ENCODE measurements around the gene HASPIN.

The HASPIN gene

DNA sequence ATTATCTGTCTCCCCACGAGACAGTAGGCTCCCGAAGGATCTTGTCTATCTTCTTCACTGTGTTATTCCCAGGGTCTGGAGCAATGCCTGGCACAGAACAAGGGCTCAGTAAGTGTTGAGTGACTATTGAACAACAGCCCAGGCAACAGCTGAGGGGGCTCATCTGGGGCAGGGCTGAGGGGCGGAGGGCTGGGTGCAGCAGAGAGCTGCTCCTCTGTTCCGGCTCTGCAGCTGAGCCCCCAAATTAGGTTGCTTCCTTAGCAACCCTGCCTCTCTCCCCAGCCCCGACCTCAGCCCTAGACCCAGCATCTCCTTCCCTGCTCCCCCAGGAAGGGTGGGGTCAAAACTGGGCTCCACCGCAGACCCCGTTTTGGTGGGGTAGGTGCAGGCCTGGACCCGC is 45.1 kb downstream of the HASPIN start:
- no peak for DNase-seq

DNA sequence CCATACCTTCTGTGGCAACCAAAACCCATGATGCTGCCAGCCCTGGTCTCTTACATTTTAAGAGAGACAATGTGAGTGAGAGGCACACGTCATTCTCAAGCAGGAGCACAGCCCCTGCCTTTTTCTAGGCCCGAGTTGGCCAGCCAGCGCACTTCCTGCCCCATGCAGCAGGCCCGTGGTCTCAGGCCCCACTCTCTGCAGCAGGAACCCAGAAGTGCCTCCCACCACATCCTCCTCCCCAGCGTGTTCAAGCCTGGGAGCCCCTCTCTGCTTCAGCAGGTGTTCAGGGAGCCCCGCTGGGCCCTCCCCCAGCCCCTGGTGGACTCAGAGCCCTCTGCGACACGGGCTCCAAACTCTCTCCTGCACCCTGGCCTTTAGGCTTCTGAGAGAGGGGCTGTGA is 46.8 kb downstream of the HASPIN start:
- no peak for DNase-seq

DNA sequence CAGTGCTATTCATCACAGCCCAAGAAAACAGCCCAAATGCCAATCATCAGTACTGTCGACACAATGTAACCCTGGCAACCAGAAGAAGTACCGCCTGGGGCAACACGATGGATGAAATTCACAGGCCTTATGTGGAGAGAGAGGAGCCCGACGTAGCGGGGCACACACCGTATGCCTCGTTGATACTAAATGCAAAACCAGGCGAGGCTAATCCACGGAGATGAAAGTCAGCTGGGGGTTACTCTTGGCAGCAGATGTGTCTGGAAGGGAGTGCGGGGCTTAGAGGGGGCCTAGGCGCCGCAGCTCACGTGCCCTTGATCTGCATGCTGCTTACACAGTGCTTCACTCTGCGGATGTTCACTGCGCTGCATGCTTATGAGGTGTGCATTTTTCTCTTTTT is 47.4 kb downstream of the HASPIN start:
- no peak for DNase-seq

DNA sequence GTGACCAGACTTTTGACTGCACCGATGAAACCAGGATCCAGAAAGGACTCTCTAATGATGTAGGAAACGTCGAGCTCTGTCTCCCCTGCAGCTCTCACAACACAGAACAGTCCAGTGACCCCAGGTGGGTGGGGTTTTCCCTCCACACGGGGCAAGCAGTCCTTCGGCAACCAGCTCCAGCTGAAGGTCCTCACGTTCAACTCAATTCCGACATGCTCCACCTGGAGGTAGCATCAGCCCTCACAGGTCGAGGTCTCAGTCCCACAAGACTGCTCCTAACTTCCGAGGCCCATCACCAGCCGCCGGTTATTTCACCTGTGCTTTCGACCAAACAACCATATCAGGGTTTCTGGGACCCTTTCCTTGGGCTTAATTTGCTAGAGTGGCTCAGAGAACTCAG is 49.1 kb downstream of the HASPIN start:
- no peak for DNase-seq

DNA sequence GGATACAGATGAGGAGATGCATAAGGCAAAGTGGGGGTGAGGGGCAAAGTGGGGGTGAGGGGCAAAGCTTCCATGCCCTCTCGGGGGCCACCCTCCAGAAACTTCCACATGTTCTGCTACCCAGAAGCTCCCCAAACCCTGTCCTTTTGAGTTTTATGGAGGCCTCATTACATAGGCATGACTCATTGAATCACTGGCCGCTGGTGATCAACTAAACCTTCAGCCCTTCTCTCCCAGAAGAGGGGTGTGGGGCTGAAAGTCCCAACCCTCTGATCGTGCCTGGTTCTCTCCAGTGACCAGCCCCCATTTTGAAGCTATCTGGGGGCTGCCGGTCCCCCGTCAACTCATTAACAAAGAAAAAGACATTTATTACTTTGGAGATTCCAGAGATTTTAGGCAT is 49.8 kb downstream of the HASPIN start:
- no peak for DNase-seq

DNA sequence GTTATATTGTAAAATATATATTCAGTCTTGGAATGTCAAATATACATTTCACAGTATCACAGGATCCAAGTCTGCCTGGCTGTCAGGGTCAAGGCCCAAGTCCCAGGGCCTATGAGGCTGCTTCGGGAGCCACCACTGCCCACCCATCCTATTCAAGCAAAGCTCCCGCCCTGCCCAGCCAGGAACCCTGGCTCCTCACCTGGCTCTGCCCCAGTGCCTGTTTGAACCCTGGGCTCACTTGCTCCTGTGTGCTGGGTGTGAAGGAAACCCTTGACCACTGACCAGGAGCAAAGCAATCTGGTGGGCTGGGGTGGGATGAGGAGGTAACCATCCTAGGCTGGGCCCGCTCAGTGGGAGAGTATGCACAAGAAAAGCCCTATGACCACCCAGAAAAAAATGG is 50.3 kb downstream of the HASPIN start:
- DNase-seq: no peak

All from NCI-H510A (cell line).